Skeletal muscle satellite cell (primary cell): ENCODE measurements around the gene TGFA.

Experiments
- H3K27me3 ChIP-seq: 2 replicates; pipeline ENCODE4 v1.7.0; 2013; ENCODE audit warnings: low read length; ENCODE audit not compliant: control insufficient read depth, insufficient read depth
- H3K36me3 ChIP-seq: 2 replicates; pipeline ENCODE4 v1.7.0; 2013; ENCODE audit warnings: mild to moderate bottlenecking, control low read depth, low read length; ENCODE audit not compliant: insufficient read depth
- H3K4me1 ChIP-seq: 2 replicates; pipeline ENCODE4 v1.7.0; 2013; ENCODE audit warnings: low read length; ENCODE audit not compliant: control insufficient read depth, insufficient read depth
- H3K4me2 ChIP-seq: 2 replicates; pipeline ENCODE4 v1.7.0; 2013; ENCODE audit warnings: mild to moderate bottlenecking, low read length
- H3K4me3 ChIP-seq: 2 replicates; pipeline ENCODE4 v1.7.0; 2013; ENCODE audit warnings: low read length
- H3K9ac ChIP-seq: 2 replicates; pipeline ENCODE4 v1.7.0; 2013; ENCODE audit warnings: mild to moderate bottlenecking, low read depth, low read length, moderate library complexity
- H3K9me3 ChIP-seq: replicated peaks from 2 replicates; pipeline ENCODE4 v1.7.0; 2013; ENCODE audit warnings: mild to moderate bottlenecking, control low read depth, low read length

TGFA gene

GRCh38 chr2:70520825-70521224 lies 32.8 kb downstream of the TGFA start:
- H3K36me3 ChIP-seq: no peaks in the 10 kb centered on the region
- H3K4me3 ChIP-seq: no peak overlapping the region
- H3K4me1 ChIP-seq: peaks cover 8% of the 10 kb centered on the region
- no peak overlapping the region for H3K9ac ChIP-seq
- peaks cover 28% of the 10 kb centered on the region for H3K27me3 ChIP-seq
- H3K4me2 ChIP-seq: no peak overlapping the region
- H3K9me3 ChIP-seq: no peaks in the 10 kb centered on the region

DNA sequence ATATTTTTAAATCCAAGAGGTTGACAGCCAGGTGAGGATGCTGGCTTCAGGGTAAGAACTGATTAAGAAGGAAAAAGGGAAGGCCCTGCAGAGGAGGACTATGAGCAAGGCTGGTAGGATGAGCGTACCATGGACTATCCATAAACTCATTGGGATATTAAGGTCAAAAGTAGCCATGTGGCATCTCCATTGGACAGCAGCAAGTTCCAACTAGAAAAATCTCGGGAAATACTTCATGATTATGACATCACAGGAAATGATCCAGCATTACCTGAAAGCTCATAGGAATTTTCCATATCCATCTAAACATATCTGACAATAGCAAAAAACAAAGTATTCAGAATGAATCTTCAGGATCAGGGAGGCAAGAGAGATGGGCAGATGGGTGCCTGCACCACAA lies 34.2 kb downstream of the TGFA start:
- Histone ChIP-seq H3K36me3 (no peaks in the 10 kb centered on the region), H3K9ac (no peak overlapping the region), H3K4me2 (no peak overlapping the region), H3K4me1 (peaks cover 2% of the 10 kb centered on the region), H3K27me3 (peaks cover 24% of the 10 kb centered on the region), H3K9me3 (no peaks in the 10 kb centered on the region), H3K4me3 (no peak overlapping the region)

DNA sequence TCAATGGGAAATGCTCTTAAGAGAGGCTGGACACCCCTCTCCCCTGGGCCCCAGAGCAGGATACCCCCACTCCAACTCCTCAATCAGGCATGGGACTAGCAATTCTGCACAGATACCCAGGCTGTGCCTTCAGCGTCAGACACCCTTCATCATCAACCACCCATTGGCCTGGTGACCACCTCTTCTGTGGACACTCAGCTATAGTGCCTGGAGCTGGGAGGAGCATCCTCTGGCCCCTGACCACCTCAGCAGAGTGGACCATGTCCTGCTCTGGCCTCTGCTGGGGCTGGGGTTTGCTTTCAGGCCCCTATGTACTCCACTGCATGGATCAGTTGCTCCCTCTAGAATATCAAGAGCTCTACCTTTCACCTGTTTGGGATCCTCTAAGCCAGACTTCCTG lies 35.1 kb downstream of the TGFA start:
- H3K9ac ChIP-seq: no peak overlapping the region
- no peak overlapping the region for H3K4me3 ChIP-seq
- no peaks in the 10 kb centered on the region for H3K36me3 ChIP-seq
- no peaks in the 10 kb centered on the region for H3K9me3 ChIP-seq
- H3K4me2 ChIP-seq: no peak overlapping the region
- H3K27me3 ChIP-seq: peaks cover 21% of the 10 kb centered on the region
- no peaks in the 10 kb centered on the region for H3K4me1 ChIP-seq

DNA sequence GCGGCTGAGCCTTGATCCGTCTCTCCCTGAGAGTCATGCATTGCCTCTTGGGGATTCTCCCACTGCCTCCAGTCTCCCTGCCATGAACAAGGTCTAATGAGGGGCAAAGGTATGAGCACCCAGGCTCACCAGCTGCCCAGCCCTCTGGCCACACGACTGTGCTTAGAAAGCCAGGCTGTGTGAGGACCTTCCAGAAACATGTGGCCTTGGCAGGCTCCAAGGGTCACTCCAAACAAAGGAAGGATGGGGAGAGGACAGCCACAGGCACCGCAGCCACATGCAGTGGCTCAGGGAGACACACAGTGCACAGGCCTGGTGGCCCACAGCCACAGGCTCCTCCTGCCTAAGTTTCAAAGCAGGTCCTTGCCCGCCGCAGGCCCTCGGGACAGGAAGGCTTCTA lies 35.8 kb downstream of the TGFA start:
- no peak overlapping the region for H3K4me3 ChIP-seq
- no peaks in the 10 kb centered on the region for H3K36me3 ChIP-seq
- no peak overlapping the region for H3K9ac ChIP-seq
- no peak overlapping the region for H3K4me2 ChIP-seq
- H3K4me1 ChIP-seq: no peaks in the 10 kb centered on the region
- peaks cover 16% of the 10 kb centered on the region for H3K27me3 ChIP-seq
- H3K9me3 ChIP-seq: no peaks in the 10 kb centered on the region

- Histone ChIP-seq H3K9me3 (no peaks in the 10 kb centered on the region), H3K4me2 (no peak overlapping the region), H3K9ac (no peak overlapping the region), H3K4me3 (no peak overlapping the region), H3K27me3 (peaks cover 13% of the 10 kb centered on the region), H3K36me3 (no peaks in the 10 kb centered on the region), H3K4me1 (no peaks in the 10 kb centered on the region)
Measured at GRCh38 chr2:70516596-70516995, 37.0 kb downstream of the TGFA start.

GRCh38 chr2:70515938-70516337 lies 37.7 kb downstream of the TGFA start:
- Histone ChIP-seq H3K4me2 (no peak overlapping the region), H3K4me1 (no peaks in the 10 kb centered on the region), H3K4me3 (no peak overlapping the region), H3K9me3 (no peaks in the 10 kb centered on the region), H3K36me3 (no peaks in the 10 kb centered on the region), H3K27me3 (peaks cover 13% of the 10 kb centered on the region), H3K9ac (no peak overlapping the region)

- Histone ChIP-seq H3K4me1 (no peaks in the 10 kb centered on the region), H3K27me3 (peaks cover 19% of the 10 kb centered on the region), H3K4me2 (no peak overlapping the region), H3K36me3 (no peaks in the 10 kb centered on the region), H3K9ac (no peak overlapping the region), H3K9me3 (no peaks in the 10 kb centered on the region), H3K4me3 (no peak overlapping the region)
Measured at GRCh38 chr2:70514612-70515055, 39.0 kb downstream of the TGFA start.

DNA sequence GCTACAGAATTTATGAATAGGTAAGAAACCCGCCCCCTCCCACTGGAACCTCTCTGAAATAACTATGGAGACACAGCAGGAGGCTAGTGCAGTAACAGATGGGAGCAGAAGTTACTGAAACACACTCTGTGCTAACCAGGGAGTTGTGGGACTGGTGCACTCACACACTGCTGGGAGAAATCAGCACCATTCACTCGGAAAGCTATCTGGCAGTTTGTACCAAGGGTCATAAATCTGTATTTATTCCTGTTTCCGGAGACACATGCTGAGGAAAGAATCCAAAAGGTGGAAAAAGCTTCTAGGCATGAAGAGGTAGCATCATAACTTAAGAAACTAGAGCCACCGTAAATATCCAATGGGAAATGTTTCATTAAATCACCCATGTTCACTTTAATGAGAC lies 39.9 kb downstream of the TGFA start:
- Histone ChIP-seq H3K36me3 (no peaks in the 10 kb centered on the region), H3K27me3 (peaks cover 28% of the 10 kb centered on the region), H3K4me2 (no peak overlapping the region), H3K4me1 (no peaks in the 10 kb centered on the region), H3K4me3 (no peak overlapping the region), H3K9me3 (no peaks in the 10 kb centered on the region), H3K9ac (no peak overlapping the region)

DNA sequence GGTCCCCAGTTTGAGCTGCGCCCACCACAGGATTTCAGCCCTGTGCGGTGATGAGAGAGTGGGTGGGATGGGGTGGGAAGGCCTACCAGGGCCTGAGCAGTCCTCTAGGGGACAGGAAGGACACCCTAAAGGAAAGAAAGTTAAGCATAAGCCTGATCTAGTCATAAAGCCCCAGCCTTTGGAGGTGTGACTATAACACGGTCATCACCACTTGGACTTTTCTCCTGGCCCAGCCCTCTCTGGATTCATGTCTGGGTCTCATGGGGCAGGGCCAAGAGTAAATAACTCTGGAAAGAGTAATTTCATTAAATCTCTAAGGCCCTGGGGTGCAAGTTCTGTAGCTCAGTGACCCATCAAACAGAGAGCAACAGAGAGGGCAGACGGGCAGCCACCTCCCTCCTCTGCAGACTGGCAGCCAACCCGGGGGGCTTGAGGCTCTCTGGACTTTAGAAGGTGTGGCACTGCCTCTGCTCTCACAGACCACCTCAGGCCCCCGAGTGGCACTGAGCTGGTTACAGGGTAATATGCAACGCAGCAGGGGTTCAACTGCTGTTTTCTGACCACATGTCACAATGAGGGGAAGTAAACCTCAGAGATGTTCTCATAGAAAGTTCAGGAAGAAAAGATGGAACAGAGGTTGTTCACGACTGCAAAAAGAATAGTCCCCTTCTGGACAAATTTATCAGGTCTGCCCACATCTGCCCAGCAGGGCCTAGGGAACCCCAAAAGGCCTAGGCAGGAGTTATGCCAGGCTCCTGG lies 41.5 kb downstream of the TGFA start:
- Histone ChIP-seq H3K4me1 (no peaks in the 10 kb centered on the region), H3K4me2 (no peak overlapping the region), H3K27me3 (peaks cover 34% of the 10 kb centered on the region), H3K9ac (no peak overlapping the region), H3K9me3 (no peaks in the 10 kb centered on the region), H3K36me3 (no peaks in the 10 kb centered on the region), H3K4me3 (no peak overlapping the region)

DNA sequence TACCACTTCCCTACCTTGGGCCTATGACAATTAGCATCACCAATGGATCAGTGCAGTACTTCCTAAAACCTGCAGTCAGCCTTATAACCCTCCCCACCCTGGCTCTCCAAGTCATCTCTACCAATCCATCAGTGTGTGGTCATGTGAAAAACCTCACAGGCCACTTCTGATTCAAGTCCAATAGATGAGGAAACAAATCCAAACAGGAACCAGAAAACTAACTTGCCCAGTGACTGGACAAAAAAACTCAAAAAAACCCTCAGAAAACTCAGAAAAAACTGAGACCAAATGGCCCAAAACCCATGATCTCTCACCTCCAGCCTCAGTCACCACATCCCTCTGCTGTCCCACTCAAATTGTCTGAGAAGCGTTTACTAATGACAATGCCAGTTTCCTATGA lies 43.3 kb downstream of the TGFA start:
- Histone ChIP-seq H3K36me3 (no peaks in the 10 kb centered on the region), H3K4me3 (no peak overlapping the region), H3K9ac (no peak overlapping the region), H3K4me2 (no peak overlapping the region), H3K9me3 (no peaks in the 10 kb centered on the region), H3K4me1 (no peaks in the 10 kb centered on the region), H3K27me3 (peaks cover 28% of the 10 kb centered on the region)

- no peak overlapping the region for H3K4me2 ChIP-seq
- no peak overlapping the region for H3K4me3 ChIP-seq
- H3K27me3 ChIP-seq: peaks cover 28% of the 10 kb centered on the region
- no peaks in the 10 kb centered on the region for H3K4me1 ChIP-seq
- H3K9ac ChIP-seq: no peak overlapping the region
- H3K9me3 ChIP-seq: no peaks in the 10 kb centered on the region
- H3K36me3 ChIP-seq: no peaks in the 10 kb centered on the region
Measured at GRCh38 chr2:70509565-70509964, 44.1 kb downstream of the TGFA start.

DNA sequence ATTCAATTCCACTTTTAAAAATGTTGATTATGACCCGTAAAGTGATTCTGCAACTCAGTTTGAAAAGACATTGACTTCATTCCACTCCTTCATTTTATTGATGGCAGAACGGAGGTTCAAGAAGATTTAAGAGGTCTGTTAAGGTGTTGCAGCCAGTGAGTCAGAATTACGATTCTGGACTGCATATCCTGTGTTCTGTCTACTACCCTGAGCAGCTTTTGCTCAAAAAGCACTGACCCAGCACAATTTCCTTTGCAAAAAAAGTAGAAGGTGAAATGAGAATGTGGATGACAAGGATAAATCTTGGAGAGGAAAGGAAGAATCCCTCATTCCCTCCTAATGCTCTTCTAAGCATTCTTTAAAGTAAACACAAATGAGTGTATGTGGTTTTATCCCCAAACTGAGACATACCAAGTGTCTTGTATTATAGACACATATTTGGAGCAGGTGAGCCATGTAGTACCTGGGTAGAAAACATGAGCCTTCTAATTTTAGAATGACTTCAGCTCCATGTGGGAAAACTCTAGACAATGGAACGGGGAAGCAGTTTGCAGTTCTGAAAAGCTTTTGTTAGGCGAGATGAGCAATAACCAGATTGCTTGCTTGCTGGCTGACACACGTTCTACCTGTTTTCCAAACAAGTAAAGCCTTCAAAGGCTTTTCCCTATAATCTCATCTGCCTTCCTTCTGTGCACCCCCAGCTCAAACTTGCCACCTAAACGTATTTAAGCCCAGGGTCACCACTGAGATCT lies 44.7 kb downstream of the TGFA start:
- Histone ChIP-seq H3K4me1 (no peaks in the 10 kb centered on the region), H3K27me3 (peaks cover 26% of the 10 kb centered on the region), H3K9me3 (no peaks in the 10 kb centered on the region), H3K4me3 (no peak overlapping the region), H3K36me3 (no peaks in the 10 kb centered on the region), H3K9ac (no peak overlapping the region), H3K4me2 (no peak overlapping the region)
